NCI-H2029 treated with DMSO at 0.1 percent for 48 hours (cell line): ENCODE data around the gene NTNG2.

Experiments
- DNase-seq: peaks from one replicate; lab custom pipeline; 2025; lab: John Stamatoyannopoulos, UW

Gene NTNG2

GRCh38 chr9:132236662-132237311, 74.9 kb downstream of the NTNG2 start:
- DNase-seq: no peak

- no peak for DNase-seq
These were observed 75.6 kb downstream of the NTNG2 start for GRCh38 chr9:132237481-132237880.

DNA sequence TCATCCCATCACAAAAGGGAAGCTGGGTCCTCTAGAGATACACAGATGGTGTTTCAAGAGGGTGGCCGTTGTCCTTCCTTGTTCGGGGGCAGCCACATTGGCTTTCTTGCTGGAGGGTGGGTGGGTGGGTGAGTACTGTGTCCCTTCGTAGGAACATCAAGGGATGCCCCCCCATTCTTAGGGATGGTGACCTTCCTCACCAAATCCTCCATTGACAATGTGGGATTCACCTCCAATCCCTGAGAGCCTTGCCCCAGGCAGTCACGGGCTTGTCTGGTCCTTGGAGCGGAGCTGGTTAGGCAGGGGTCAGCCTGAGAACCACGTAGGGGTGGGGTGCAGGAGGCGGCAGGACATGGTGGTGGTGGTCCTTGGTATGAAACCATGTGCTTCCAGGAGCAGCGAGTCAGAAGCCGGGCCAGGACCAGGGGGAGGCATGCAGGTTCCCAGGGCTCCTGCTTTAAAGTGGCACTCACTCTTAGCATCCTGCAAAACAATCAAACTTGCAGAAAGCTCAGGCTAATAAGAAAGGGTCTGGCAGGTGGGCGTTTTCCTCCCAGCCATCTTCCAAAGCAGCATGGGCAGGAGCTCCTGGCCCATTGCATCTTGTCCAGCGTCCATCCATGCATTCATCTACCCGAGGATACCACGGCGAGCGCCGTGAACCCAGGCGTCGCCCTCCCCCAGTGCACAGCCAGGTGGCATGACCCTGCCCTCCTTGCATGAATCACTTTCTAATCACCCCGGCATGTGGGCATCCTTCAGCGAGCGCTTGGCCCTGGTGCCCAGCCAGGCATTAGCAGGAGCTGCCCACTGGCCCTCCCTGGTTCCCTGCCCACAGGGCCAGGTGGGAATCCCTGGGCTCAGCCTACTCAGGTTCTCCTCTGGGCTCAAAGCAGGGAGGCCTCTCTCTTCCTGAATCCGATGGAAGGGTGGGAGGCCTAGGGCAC, 76.4 kb downstream of the NTNG2 start:
- no peak for DNase-seq

DNA sequence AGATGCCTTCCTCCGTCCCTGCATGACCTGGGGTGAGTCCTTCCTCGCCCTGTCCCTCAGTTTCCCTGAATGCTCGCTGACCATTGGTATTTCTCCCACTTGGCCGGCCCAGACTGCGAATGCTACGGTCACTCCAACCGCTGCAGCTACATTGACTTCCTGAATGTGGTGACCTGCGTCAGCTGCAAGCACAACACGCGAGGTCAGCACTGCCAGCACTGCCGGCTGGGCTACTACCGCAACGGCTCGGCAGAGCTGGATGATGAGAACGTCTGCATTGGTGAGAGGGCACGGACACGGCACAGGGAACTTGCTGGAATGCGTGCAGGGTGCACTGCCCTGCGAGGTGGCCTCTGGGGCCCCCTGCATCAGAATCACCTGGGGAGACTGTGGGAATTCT, 77.1 kb downstream of the NTNG2 start:
- DNase-seq: no peak

DNA sequence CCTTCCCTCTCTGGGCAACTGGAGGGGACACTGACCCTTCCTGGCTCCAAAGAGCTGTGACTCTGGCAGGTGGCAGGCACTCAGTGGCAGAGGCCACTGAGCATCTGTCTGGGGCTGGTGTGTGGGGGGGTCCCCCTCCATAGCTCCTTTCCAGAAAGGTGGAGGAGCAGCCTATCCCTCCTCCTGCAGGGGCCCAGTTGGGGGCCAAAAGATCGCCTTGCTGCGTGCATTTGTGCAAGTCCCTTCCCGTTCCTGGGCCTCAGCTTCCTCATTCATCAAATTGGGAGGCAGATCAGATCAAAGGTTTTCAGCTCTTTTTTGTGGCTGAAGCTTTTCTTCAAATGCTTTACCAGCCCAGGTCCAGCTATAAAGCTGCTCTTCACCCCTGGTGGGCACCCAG, 77.7 kb downstream of the NTNG2 start:
- DNase-seq: no peak

DNA sequence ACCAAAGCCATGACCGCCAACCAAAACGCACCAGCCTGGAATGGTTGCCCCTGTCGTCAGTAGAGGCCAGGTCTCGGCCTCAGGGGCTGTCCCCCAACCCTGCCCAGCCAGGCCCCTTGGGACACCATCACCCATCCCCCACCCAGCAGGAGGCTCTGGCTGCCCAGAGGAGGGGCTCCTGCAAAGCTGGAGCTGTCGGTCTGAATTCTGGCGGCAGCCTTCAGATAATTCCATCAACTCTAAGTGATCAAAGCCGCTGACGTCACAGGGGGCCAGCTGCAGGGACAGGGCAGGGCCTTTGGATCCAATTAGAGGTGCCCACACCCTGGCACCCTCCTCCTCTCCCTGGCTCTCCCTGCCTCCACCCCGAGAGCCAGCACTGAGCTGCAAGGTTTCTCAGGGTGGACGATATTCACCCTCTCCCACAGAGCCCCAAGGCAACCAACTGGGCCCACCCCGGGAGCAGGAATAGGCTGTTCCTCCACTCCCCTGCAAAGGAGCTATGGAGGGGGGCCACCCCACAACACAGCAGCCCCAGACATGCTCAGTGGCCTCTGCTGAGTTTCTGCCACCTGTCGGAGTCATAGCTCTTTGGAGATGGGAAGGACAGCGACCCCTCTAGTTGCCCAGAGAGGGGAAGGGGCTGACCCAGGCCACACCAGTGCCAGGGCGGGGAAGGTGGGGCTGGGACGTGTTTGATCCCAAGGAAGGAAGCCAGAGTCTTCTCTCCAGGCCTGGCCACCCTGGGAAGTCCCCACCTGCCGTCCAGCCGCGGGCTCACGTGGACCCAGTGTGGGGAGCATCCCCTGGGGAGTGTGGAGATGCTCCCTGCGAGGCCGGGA, 78.4 kb downstream of the NTNG2 start:
- no peak for DNase-seq

- peak; percentile 85 for DNase-seq
These were observed 79.1 kb downstream of the NTNG2 start for GRCh38 chr9:132240841-132241482.

DNA sequence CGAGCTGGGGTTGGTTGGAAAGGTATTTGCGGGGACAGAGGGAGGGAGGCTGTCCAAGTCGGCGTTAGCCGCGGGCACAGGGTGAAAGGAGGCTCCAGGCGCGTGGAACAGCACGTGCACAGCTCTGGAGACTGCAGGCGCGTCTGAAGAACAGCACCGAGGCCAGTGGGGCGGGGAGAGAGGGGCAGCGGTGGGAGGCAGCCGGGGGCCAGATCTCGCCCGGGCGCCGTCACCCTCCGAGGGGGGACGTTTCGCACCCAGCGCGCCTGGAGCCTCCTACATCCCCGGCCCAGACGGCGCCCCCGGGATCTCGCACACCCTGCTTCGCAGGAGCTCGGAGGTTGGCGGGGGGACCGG, 79.6 kb downstream of the NTNG2 start:
- DNase-seq: no peak

DNA sequence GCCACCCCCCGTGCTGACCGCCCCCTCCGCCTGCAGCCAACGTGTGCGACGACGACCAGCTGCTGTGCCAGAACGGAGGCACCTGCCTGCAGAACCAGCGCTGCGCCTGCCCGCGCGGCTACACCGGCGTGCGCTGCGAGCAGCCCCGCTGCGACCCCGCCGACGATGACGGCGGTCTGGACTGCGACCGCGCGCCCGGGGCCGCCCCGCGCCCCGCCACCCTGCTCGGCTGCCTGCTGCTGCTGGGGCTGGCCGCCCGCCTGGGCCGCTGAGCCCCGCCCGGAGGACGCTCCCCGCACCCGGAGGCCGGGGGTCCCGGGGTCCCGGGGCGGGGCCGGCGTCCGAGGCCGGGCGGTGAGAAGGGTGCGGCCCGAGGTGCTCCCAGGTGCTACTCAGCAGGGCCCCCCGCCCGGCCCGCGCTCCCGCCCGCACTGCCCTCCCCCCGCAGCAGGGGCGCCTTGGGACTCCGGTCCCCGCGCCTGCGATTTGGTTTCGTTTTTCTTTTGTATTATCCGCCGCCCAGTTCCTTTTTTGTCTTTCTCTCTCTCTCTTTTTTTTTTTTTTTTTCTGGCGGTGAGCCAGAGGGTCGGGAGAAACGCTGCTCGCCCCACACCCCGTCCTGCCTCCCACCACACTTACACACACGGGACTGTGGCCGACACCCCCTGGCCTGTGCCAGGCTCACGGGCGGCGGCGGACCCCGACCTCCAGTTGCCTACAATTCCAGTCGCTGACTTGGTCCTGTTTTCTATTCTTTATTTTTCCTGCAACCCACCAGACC, 80.2 kb downstream of the NTNG2 start:
- no peak for DNase-seq

DNA sequence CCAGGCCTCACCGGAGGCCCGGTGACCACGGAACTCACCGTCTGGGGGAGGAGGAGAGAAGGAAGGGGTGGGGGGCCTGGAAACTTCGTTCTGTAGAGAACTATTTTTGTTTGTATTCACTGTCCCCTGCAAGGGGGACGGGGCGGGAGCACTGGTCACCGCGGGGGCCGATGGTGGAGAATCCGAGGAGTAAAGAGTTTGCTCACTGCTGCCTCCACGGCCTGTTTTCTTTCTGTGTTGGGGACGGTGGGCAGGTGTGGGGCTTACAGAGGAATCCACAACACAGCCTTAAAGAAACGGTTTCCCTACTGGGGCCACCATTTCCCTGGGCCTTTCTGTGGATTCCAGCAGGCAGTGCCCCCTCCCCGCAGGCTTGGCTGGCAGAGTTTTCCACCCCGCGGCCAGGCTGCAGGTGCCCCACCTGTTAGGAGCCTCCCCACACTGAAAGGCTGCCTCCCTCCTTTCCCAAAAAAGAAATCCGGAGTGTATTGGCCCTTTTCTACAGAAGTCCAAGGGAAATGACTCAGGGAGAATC, 80.8 kb downstream of the NTNG2 start:
- no peak for DNase-seq

GRCh38 chr9:132243156-132244074, 81.6 kb downstream of the NTNG2 start:
- no peak for DNase-seq

DNA sequence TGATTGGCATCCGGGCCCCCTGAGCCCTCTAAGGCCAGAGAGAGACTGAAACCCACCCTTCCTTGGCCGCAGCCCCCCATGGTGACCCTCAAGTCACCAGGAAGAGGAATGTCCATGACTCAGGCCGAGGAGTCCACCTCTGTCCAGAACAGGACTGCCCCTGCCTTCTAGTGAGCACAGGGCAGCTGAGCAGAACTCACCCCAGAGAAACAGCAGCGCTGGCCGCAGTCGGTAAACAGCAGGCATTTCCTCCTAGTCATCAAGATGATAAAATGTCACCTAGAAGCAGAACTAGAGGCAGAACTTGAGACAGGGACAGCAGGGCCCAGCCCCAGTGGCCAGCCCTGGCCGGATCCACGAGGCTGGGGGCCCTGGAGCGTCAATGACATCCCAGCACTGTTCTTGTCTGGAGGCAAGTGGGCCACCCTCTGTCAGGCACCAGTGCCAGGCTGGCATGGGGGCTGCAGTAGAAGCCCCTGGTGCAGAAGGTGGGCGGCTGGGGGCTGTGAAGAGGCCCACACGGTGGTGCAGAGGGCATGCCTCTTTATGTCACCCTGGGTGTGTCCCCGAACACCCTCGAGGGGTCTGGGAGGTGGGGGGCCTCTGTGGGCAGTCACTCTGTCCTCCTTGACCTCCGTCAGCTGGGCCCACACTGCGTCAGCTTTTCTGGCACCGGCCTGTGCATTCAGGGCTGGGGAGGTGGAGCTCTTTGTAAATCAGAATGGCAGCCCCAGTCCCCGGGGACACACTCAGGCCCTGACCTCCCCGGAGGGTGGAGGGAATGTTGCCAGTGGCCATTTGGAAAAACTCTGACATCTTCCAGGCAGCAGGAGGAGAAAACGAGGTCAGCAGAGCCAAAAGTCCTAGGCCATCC, 83.0 kb downstream of the NTNG2 start:
- DNase-seq: no peak

- no peak for DNase-seq
These were observed 83.6 kb downstream of the NTNG2 start for GRCh38 chr9:132245465-132245864.

- DNase-seq: no peak
These were observed 86.1 kb downstream of the NTNG2 start for GRCh38 chr9:132247942-132248341.

- DNase-seq: peak; percentile 87
These were observed 87.3 kb downstream of the NTNG2 start for GRCh38 chr9:132249123-132249522.

DNA sequence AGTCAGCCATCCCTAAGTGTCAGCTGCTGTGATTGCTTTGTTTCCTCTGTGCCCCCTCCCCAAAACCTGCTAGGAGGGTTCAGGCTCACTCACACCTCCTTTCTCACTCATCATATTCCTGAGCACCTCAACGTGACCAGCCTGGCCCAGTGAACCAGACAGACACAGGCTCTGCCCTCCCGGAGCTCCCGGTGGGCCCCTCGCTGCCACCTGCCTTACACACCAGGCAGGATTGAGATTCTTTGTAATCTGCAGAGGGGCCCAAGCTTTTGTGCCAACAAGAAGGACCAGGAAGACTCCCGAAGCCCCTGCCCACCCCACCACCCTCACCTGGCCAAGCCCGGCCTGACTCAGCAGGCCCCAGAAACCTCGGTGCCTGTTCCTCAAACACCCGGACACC, 87.8 kb downstream of the NTNG2 start:
- DNase-seq: no peak

- no peak for DNase-seq
These were observed 88.7 kb downstream of the NTNG2 start for GRCh38 chr9:132250324-132251262.

- peak; percentile 47 for DNase-seq
These were observed 99.0 kb downstream of the NTNG2 start for GRCh38 chr9:132260846-132261245.
